Gastrocnemius medialis (tissue), 4 donors: ENCODE data around the gene ATAD3C. TPM values are rescaled to one million over a fixed set of nuclear protein-coding genes. Genes with fewer than 3 reads are reported as not detected.
A peak's percentile ranks its signal among the peaks of the same experiment; 100 is the strongest.

Experiments used
- ATAC-seq, 2 donors: fragments of 150-250 bp; one replicate each; pipeline ENCODE4 v1.9.1; 2016
- DNase-seq, 2 donors: peaks; one replicate each; pipeline ENCODE4 v3.0.0-alpha.2; 2019
- H3K27ac ChIP-seq, 4 donors: fragments of 200-600 bp; sonication (generic); 1 replicate in 1 of 4; 2 replicates in 3 of 4; pipeline ENCODE4 v1.5.1; 2016 to 2018; ENCODE audit warnings: mild to moderate bottlenecking in 2 of 4, moderate library complexity in 1 of 4
- H3K27me3 ChIP-seq, 3 donors: fragments of 200-600 bp; sonication (generic) in 2 of 3; 1 replicate in 1 of 3; 2 replicates in 2 of 3; pipeline versions ENCODE4 v1.5.1 to v1.6.0; 2016 to 2019; ENCODE audit warnings: mild to moderate bottlenecking in 1 of 3, moderate library complexity in 1 of 3
- H3K36me3 ChIP-seq, 2 donors: fragments of 200-600 bp; sonication (generic) in 1 of 2; one replicate each; pipeline ENCODE4 v1.5.1; 2017 to 2018
- H3K4me1 ChIP-seq, 2 donors: fragments of 200-600 bp; sonication (generic) in 1 of 2; one replicate each; pipeline ENCODE4 v1.5.1; 2016 to 2017; ENCODE audit warnings: mild to moderate bottlenecking in 2 of 2
- H3K4me3 ChIP-seq, 4 donors: fragments of 200-600 bp; sonication (generic) in 3 of 4; 1 replicate in 1 of 4; 2 replicates in 3 of 4; pipeline ENCODE4 v1.5.1; 2016 to 2019; ENCODE audit warnings: mild to moderate bottlenecking in 2 of 4
- H3K9me3 ChIP-seq, 3 donors: fragments of 200-600 bp; sonication (generic) in 2 of 3; 1 replicate in 1 of 3; 2 replicates in 2 of 3; pipeline ENCODE4 v1.5.1; 2016 to 2019
- CTCF ChIP-seq, 5 experiments: fragments of 450-650 bp in 3 of 5; fragments of 200-600 bp in 2 of 5; sonication (generic) in 2 of 5; IDR thresholded peaks in 4 of 5; conservative IDR thresholded peaks in 1 of 5; 1 replicate in 4 of 5; 2 replicates in 1 of 5; pipeline ENCODE4 v1.5.1; 2016 to 2019; ENCODE audit warnings: antibody characterized with exemption in 5 of 5, mild to moderate bottlenecking in 3 of 5, moderate library complexity in 3 of 5
- POLR2A ChIP-seq, 2 donors: fragments of 450-650 bp; IDR thresholded peaks; one replicate each; pipeline ENCODE4 v1.6.1; 2017; ENCODE audit warnings: antibody characterized with exemption in 2 of 2, mild to moderate bottlenecking in 2 of 2, moderate library complexity in 2 of 2
- in situ Hi-C, 4 donors: fragments of 200-750 bp; cut with MboI; loops; one replicate each; pipeline versions ENCODE4 v1.15.0 to v1.8.0; 2017; ENCODE audit warnings: low sequenced_read_pairs in 4 of 4
- intact Hi-C: fragments of 100-400 bp; cut with DNase I; formaldehyde crosslinking; loops from one replicate; pipeline ENCODE4 v1.15.1; 2023; ENCODE audit warnings: low total_unique reads
- total RNA-seq, 4 donors: library from RNA; depleted of rRNA; stranded (reverse); fragments of >200 nt; gene quantifications; one replicate each; pipeline versions ENCODE4 v1.1.0 to v1.2.3, GENCODE V29; 2016

ATAD3C gene
- total RNA-seq: under 1 TPM in 1 of 4 donors, not detected in 3; 0.07 TPM

- TF ChIP-seq CTCF (IDR thresholded peaks at IDR 0.05 in 4 of 5, conservative IDR thresholded peaks at IDR 0.05 in 1 of 5) (no peak), POLR2A (IDR thresholded peaks at IDR 0.05) (no peak)
- no peaks in the 10 kb centered on the region for H3K9me3 ChIP-seq
- no peak for DNase-seq
- H3K27me3 ChIP-seq: no peaks in the 10 kb centered on the region
- intact Hi-C loops (no loop called here), in situ Hi-C loops (no loop called here)
- H3K27ac ChIP-seq: no peak within 1 kb of the TSS
- no peaks in the 10 kb centered on the region for H3K4me1 ChIP-seq
- H3K36me3 ChIP-seq: no peaks in the 10 kb centered on the region
- no peak for ATAC-seq
- no peak within 1 kb of the TSS for H3K4me3 ChIP-seq
These were observed at the start of gene ATAD3C for GRCh38 chr1:1449099-1449739. Gene ATAD3C, plus strand, starts transcription at chr1:1449689. Its CDS starts 995 bp downstream, at chr1:1450684.

GRCh38 chr1:1399872-1400575 lies 49.5 kb upstream of the ATAD3C start:
- DNase-seq: no peak
- peak overlapping the region; percentile 65 to 98 (median 77) for H3K4me3 ChIP-seq
- peak in 1 of 2 donors; percentile 12 for ATAC-seq
- no peaks in the 10 kb centered on the region for H3K27me3 ChIP-seq
- H3K36me3 ChIP-seq: peaks cover 0 to 48% of the 10 kb centered on the region in 2 donors
- H3K27ac ChIP-seq: peak overlapping the region; percentile 77 to 96 (median 86)
- no peaks in the 10 kb centered on the region for H3K9me3 ChIP-seq
- in situ Hi-C loops (no loop called here), intact Hi-C loops (loop anchor here (1.0 to 2.0 kb wide), 6 partner anchors 7 to 175 kb away; partner anchors contain the start of genes ATAD3B, AURKAIP1, DVL1 and MRPL20)
- peaks cover 35 to 36% of the 10 kb centered on the region in 2 donors for H3K4me1 ChIP-seq
- TF ChIP-seq POLR2A (IDR thresholded peaks at IDR 0.05) (no peak), CTCF (IDR thresholded peaks at IDR 0.05 in 4 of 5, conservative IDR thresholded peaks at IDR 0.05 in 1 of 5) (no peak)

- Histone ChIP-seq H3K27me3 (no peaks in the 10 kb centered on the region), H3K27ac (peak overlapping the region; percentile 77 to 96 (median 86)), H3K4me3 (peak overlapping the region; percentile 65 to 98 (median 77)), H3K4me1 (peaks cover 36 to 39% of the 10 kb centered on the region in 2 donors), H3K9me3 (no peaks in the 10 kb centered on the region), H3K36me3 (peaks cover 0 to 47% of the 10 kb centered on the region in 2 donors)
- DNase-seq (no peak), ATAC-seq (no peak)
- in situ Hi-C loops: no loop called here
- TF ChIP-seq CTCF (IDR thresholded peaks at IDR 0.05 in 4 of 5, conservative IDR thresholded peaks at IDR 0.05 in 1 of 5): no peak
- TF ChIP-seq POLR2A (IDR thresholded peaks at IDR 0.05): no peak
- intact Hi-C loops: loop anchor here (1.0 kb wide), 1 partner anchor 40 kb away; no protein-coding TSS in a partner anchor
These were observed 48.7 kb upstream of the ATAD3C start for GRCh38 chr1:1400576-1401456.

GRCh38 chr1:1401457-1402010 lies 48.0 kb upstream of the ATAD3C start:
- intact Hi-C loops: no loop called here
- DNase-seq (no peak), ATAC-seq (no peak)
- no peak for TF ChIP-seq CTCF (IDR thresholded peaks at IDR 0.05 in 4 of 5, conservative IDR thresholded peaks at IDR 0.05 in 1 of 5)
- TF ChIP-seq POLR2A (IDR thresholded peaks at IDR 0.05): no peak
- H3K9me3 ChIP-seq: no peaks in the 10 kb centered on the region
- peak overlapping the region in 1 of 4 donors; percentile 93 for H3K27ac ChIP-seq
- peaks cover 0 to 45% of the 10 kb centered on the region in 2 donors for H3K36me3 ChIP-seq
- H3K4me3 ChIP-seq: no peak overlapping the region
- peaks cover 42 to 46% of the 10 kb centered on the region in 2 donors for H3K4me1 ChIP-seq
- in situ Hi-C loops: no loop called here
- H3K27me3 ChIP-seq: no peaks in the 10 kb centered on the region
